ENCODE measurements around the gene RBBP8. TPM values are rescaled to one million over a fixed set of nuclear protein-coding genes. Genes with fewer than 3 reads are reported as not detected.

RBBP8 gene
- total and polyA plus RNA-seq, 10 of the 15 experiments (the other 5 are each of a cell fraction or from before 2014, with no cell fraction given) = 46.2 to 82.3 (median 68.7) TPM

DNA sequence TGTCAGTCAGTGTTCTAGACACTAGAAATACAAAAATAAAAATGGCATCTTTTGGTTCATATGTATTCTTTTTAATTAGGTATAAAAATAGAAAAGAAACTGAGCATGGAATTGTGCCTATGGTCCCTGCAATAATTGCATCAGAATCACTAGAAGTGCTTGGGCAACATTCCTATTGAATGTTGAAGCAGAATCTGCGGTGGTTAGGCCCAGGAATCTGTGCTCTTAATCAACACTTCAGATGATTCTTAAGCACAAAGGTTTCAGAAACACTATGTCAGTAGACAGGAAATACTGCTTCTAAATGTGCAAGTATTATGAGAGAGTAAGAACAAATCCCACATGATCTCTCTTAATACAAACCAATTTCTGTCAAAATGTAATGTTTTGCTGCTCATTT is 20.3 kb upstream of the RBBP8 start:
- H3K4me2 ChIP-seq (ENCODE audit: control insufficient read depth, insufficient read depth) = no peak overlapping the region
- no peaks in the 10 kb centered on the region for H3K4me1 ChIP-seq (ENCODE audit: control insufficient read depth, insufficient read depth, low read length)
- ATAC-seq (no peak), FAIRE-seq (no peak), DNase-seq (ENCODE audit: low read depth, low spot score) (no peak)
- H3K27me3 ChIP-seq (replicated peaks in 1 of 2; ENCODE audit: control insufficient read depth in 2 of 2, insufficient read depth in 2 of 2, low read length in 1 of 2) = no peaks in the 10 kb centered on the region
- BruUV-seq (replicated peaks) = no TSS peak
- H3K9me3 ChIP-seq (replicated peaks; ENCODE audit: control insufficient read depth, insufficient read depth, low read length) = no peaks in the 10 kb centered on the region
- in situ Hi-C loops (cut with MboI) = no loop called here
- POLR2A ChIA-PET = no interaction called here
- no peak overlapping the region for H3K4me3 ChIP-seq
- H2AFZ ChIP-seq (ENCODE audit: control insufficient read depth, low read depth, low read length) = no peak overlapping the region
- intact Hi-C loops (cut with micrococcal nuclease; ENCODE audit: unreplicated experiment) = no loop called here
- SMC1A ChIA-PET (ENCODE audit: uncharacterized antibody, unreplicated experiment) = no interaction called here
- TF ChIP-seq NFXL1 (IDR thresholded peaks at IDR 0.05; ENCODE audit: borderline replicate concordance) (no peak), POLR2A (IDR thresholded peaks at IDR 0.05; ENCODE audit: low read depth, low read length) (no peak), TARDBP (IDR thresholded peaks at IDR 0.05; ENCODE audit: borderline replicate concordance) (no peak), NR2C1 (IDR thresholded peaks at IDR 0.05) (no peak), GABPA (IDR thresholded peaks at IDR 0.05; ENCODE audit: low read depth) (no peak), CEBPB (IDR thresholded peaks at IDR 0.05; ENCODE audit: borderline replicate concordance in 1 of 2, low read depth in 2 of 2, low read length in 2 of 2) (no peak), ZZZ3 (IDR thresholded peaks at IDR 0.05; ENCODE audit: control insufficient read depth, insufficient read length, low read depth) (no peak), RBBP5 (conservative IDR thresholded peaks at IDR 0.05) (no peak), ZNF217 (IDR thresholded peaks at IDR 0.05) (no peak), KDM1A (IDR thresholded peaks at IDR 0.05; ENCODE audit: borderline replicate concordance) (no peak), CHD4 (IDR thresholded peaks at IDR 0.05) (no peak), ETV6 (conservative IDR thresholded peaks at IDR 0.05 in 1 of 2, IDR thresholded peaks at IDR 0.05 in 1 of 2; ENCODE audit: borderline replicate concordance in 1 of 2, low read depth in 1 of 2) (no peak), BACH1 (IDR thresholded peaks at IDR 0.05; ENCODE audit: borderline replicate concordance) (no peak), TBL1XR1 (IDR thresholded peaks at IDR 0.05; ENCODE audit: low read depth, low read length) (no peak)
- TF ChIP-seq, protein P1, sequence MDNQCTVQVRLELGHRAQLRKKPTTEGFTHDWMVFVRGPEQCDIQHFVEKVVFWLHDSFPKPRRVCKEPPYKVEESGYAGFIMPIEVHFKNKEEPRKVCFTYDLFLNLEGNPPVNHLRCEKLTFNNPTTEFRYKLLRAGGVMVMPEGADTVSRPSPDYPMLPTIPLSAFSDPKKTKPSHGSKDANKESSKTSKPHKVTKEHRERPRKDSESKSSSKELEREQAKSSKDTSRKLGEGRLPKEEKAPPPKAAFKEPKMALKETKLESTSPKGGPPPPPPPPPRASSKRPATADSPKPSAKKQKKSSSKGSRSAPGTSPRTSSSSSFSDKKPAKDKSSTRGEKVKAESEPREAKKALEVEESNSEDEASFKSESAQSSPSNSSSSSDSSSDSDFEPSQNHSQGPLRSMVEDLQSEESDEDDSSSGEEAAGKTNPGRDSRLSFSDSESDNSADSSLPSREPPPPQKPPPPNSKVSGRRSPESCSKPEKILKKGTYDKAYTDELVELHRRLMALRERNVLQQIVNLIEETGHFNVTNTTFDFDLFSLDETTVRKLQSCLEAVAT (IDR thresholded peaks at IDR 0.05) = no peak
- TF ChIP-seq, protein P2, sequence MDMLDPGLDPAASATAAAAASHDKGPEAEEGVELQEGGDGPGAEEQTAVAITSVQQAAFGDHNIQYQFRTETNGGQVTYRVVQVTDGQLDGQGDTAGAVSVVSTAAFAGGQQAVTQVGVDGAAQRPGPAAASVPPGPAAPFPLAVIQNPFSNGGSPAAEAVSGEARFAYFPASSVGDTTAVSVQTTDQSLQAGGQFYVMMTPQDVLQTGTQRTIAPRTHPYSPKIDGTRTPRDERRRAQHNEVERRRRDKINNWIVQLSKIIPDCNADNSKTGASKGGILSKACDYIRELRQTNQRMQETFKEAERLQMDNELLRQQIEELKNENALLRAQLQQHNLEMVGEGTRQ (IDR thresholded peaks at IDR 0.05; ENCODE audit: borderline replicate concordance, low read depth, low read length) = no peak
- TF ChIP-seq, protein P3, sequence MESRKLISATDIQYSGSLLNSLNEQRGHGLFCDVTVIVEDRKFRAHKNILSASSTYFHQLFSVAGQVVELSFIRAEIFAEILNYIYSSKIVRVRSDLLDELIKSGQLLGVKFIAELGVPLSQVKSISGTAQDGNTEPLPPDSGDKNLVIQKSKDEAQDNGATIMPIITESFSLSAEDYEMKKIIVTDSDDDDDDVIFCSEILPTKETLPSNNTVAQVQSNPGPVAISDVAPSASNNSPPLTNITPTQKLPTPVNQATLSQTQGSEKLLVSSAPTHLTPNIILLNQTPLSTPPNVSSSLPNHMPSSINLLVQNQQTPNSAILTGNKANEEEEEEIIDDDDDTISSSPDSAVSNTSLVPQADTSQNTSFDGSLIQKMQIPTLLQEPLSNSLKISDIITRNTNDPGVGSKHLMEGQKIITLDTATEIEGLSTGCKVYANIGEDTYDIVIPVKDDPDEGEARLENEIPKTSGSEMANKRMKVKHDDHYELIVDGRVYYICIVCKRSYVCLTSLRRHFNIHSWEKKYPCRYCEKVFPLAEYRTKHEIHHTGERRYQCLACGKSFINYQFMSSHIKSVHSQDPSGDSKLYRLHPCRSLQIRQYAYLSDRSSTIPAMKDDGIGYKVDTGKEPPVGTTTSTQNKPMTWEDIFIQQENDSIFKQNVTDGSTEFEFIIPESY (IDR thresholded peaks at IDR 0.05) = no peak
- RAD21 ChIA-PET (ENCODE audit: unreplicated experiment) = no interaction called here
- H3K27ac ChIP-seq (ENCODE audit: control insufficient read depth, insufficient read depth) = no peak overlapping the region
- WGBS (ENCODE audit: insufficient coverage, insufficient replicate concordance, low lambda C conversion rate, missing lambda C conversion rate) = 83% methylated on average over 1 of the region's 1 CpG
- H4K20me1 ChIP-seq (ENCODE audit: control insufficient read depth, insufficient read depth) = no peaks in the 10 kb centered on the region
- H3K79me2 ChIP-seq (ENCODE audit: control insufficient read depth, insufficient read depth, low read length) = no peaks in the 10 kb centered on the region
- no peaks in the 10 kb centered on the region for H3K36me3 ChIP-seq (ENCODE audit: control insufficient read depth in 2 of 2, insufficient read depth in 2 of 2, low read length in 1 of 2)
- CTCF ChIA-PET = interaction anchor here (1.3 kb wide), 1 partner anchor 17 kb away, joined by 3 read pairs; no protein-coding TSS in a partner anchor
- H3K9ac ChIP-seq (ENCODE audit: control insufficient read depth, insufficient read depth, low read length) = no peak overlapping the region
